ENCODE data around the gene MEGF9.

The MEGF9 gene

DNA sequence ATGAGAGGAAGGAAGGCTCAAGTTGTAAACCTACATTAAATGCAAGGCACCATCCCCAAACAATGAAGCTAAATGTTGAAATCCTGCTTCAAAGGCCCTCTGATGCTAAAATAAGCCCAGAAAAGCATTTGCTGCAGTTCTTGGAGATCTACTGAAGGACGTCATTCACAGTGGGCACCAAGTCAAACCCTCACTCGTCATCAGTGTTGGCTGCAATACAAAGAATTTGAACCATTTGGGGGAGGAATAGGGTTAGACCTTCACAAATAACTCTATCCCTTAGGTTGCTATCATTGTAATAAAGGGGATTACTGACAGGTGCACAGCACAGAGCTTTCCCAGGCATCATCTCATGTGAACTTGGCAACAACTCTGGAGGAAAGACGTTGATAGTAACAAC is 9.3 kb upstream of the MEGF9 start:
- Histone ChIP-seq H3K27me3 (ENCODE audit: insufficient read depth, poor library complexity, severe bottlenecking) (no peaks in the 10 kb centered on the region), H3K27ac (replicated peaks) (no peak overlapping the region), H3K4me3 (replicated peaks; ENCODE audit: insufficient read depth, low read length) (no peak overlapping the region)
- no peak for TF ChIP-seq SPI1 (IDR thresholded peaks at IDR 0.05; ENCODE audit: borderline replicate concordance, low read depth)
- DNase-seq (ENCODE audit: low read depth in 1 of 2, low spot score in 1 of 2) = no peak

DNA sequence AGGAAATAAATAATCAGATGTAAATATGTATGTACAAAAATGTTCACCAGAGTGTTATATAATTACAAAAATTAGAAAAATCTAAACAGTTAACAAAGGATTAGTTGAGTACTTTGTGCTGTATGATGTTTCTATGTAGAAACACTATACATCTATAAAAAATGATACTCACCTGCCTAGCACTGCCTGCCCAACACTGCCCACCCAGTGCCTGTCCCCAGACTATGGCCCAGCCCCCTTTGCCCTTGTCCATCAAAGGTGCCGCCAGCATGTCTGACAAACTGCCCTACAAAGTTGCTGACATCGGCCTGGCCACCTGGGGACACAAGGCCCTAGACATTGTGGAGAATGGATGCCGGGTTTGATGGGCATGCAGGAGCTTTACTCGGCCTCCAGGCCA is 6.1 kb upstream of the MEGF9 start:
- Histone ChIP-seq H3K27ac (replicated peaks) (no peak overlapping the region), H3K4me3 (replicated peaks; ENCODE audit: insufficient read depth, low read length) (no peak overlapping the region), H3K27me3 (ENCODE audit: insufficient read depth, poor library complexity, severe bottlenecking) (no peaks in the 10 kb centered on the region)
- DNase-seq (ENCODE audit: low read depth in 1 of 2, low spot score in 1 of 2) = no peak
- TF ChIP-seq, protein P1, sequence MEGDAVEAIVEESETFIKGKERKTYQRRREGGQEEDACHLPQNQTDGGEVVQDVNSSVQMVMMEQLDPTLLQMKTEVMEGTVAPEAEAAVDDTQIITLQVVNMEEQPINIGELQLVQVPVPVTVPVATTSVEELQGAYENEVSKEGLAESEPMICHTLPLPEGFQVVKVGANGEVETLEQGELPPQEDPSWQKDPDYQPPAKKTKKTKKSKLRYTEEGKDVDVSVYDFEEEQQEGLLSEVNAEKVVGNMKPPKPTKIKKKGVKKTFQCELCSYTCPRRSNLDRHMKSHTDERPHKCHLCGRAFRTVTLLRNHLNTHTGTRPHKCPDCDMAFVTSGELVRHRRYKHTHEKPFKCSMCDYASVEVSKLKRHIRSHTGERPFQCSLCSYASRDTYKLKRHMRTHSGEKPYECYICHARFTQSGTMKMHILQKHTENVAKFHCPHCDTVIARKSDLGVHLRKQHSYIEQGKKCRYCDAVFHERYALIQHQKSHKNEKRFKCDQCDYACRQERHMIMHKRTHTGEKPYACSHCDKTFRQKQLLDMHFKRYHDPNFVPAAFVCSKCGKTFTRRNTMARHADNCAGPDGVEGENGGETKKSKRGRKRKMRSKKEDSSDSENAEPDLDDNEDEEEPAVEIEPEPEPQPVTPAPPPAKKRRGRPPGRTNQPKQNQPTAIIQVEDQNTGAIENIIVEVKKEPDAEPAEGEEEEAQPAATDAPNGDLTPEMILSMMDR (IDR thresholded peaks at IDR 0.05; ENCODE audit: insufficient read depth, low read length) = no peak
- TF ChIP-seq SPI1 (IDR thresholded peaks at IDR 0.05; ENCODE audit: borderline replicate concordance, low read depth) = no peak
- TF ChIP-seq, protein P2, sequence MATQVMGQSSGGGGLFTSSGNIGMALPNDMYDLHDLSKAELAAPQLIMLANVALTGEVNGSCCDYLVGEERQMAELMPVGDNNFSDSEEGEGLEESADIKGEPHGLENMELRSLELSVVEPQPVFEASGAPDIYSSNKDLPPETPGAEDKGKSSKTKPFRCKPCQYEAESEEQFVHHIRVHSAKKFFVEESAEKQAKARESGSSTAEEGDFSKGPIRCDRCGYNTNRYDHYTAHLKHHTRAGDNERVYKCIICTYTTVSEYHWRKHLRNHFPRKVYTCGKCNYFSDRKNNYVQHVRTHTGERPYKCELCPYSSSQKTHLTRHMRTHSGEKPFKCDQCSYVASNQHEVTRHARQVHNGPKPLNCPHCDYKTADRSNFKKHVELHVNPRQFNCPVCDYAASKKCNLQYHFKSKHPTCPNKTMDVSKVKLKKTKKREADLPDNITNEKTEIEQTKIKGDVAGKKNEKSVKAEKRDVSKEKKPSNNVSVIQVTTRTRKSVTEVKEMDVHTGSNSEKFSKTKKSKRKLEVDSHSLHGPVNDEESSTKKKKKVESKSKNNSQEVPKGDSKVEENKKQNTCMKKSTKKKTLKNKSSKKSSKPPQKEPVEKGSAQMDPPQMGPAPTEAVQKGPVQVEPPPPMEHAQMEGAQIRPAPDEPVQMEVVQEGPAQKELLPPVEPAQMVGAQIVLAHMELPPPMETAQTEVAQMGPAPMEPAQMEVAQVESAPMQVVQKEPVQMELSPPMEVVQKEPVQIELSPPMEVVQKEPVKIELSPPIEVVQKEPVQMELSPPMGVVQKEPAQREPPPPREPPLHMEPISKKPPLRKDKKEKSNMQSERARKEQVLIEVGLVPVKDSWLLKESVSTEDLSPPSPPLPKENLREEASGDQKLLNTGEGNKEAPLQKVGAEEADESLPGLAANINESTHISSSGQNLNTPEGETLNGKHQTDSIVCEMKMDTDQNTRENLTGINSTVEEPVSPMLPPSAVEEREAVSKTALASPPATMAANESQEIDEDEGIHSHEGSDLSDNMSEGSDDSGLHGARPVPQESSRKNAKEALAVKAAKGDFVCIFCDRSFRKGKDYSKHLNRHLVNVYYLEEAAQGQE (IDR thresholded peaks at IDR 0.05; ENCODE audit: insufficient replicate concordance, low read depth) = no peak
- no peak for TF ChIP-seq POLR2AphosphoS5 (IDR thresholded peaks at IDR 0.05; ENCODE audit: low read depth)
- TF ChIP-seq GABPA (IDR thresholded peaks at IDR 0.05; ENCODE audit: low read depth) = no peak

DNA sequence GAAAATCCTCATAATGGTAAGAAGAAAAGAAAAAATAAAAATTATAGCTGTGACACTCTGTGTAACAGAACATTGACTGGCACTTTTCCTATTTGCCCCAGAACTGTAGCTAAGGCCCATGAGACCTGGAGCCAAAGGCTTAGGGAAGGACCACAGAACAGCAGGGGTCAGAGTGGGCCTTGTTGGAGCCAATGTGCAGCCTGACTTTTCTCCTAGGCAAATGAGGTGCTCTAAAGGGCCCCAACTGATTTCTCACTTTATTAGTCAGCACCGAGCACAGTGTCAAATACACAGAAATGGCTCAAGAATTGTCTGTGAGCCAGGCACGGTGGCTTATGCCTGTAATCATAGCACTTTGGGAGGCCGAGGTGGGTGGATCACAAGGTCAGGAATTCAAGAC is 4.0 kb upstream of the MEGF9 start:
- H3K27ac ChIP-seq (replicated peaks) = no peak overlapping the region
- no peak overlapping the region for H3K4me3 ChIP-seq (replicated peaks; ENCODE audit: insufficient read depth, low read length)

DNA sequence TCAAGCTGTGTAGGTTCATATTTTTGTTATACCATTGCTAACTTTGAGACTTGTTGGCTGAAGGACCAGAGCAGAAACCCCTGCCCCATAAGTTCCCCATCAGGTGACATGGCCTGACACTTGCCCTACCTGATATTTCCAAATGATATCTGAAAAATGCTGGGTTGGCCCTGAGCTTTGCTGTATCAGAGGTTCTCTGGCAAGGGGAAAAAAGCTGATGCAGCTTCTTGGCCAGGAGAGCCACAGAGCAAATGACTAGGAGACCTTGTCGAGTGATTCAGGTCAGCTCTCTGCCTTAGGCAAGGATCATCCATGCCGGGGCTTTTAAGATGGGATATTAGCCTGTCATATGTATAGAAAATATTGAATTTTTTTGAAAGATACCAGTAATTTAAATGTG is 2.9 kb upstream of the MEGF9 start:
- no peak overlapping the region for H3K4me3 ChIP-seq (replicated peaks; ENCODE audit: insufficient read depth, low read length)
- H3K27ac ChIP-seq (replicated peaks) = no peak overlapping the region
- TF ChIP-seq, protein P1 (IDR thresholded peaks at IDR 0.05; ENCODE audit: insufficient read depth, low read length) = no peak
- TF ChIP-seq SPI1 (IDR thresholded peaks at IDR 0.05; ENCODE audit: borderline replicate concordance, low read depth) (no peak), GABPA (IDR thresholded peaks at IDR 0.05; ENCODE audit: low read depth) (no peak), POLR2AphosphoS5 (IDR thresholded peaks at IDR 0.05; ENCODE audit: low read depth) (no peak)
- TF ChIP-seq, protein P2 (IDR thresholded peaks at IDR 0.05; ENCODE audit: insufficient replicate concordance, low read depth) = no peak
- no peaks in the 10 kb centered on the region for H3K27me3 ChIP-seq (ENCODE audit: insufficient read depth, poor library complexity, severe bottlenecking)
- DNase-seq (ENCODE audit: low read depth in 1 of 2, low spot score in 1 of 2) = no peak

More for the DNA sequence above, 4.0 kb upstream of the MEGF9 start:
- no peaks in the 10 kb centered on the region for H3K27me3 ChIP-seq (ENCODE audit: insufficient read depth, poor library complexity, severe bottlenecking)
- TF ChIP-seq, protein P2 (IDR thresholded peaks at IDR 0.05; ENCODE audit: insufficient replicate concordance, low read depth) = no peak
- TF ChIP-seq GABPA (IDR thresholded peaks at IDR 0.05; ENCODE audit: low read depth) (no peak), POLR2AphosphoS5 (IDR thresholded peaks at IDR 0.05; ENCODE audit: low read depth) (no peak), SPI1 (IDR thresholded peaks at IDR 0.05; ENCODE audit: borderline replicate concordance, low read depth) (no peak)
- no peak for DNase-seq (ENCODE audit: low read depth in 1 of 2, low spot score in 1 of 2)

Measured in HL-60 (cell line).